Heart right ventricle (tissue), 16 donors: Measurements from ENCODE around the gene RBM17. TPM values are rescaled to one million over a fixed set of nuclear protein-coding genes. Genes with fewer than 3 reads are reported as not detected.
A peak's percentile ranks its signal among the peaks of the same experiment; 100 is the strongest.

ENCODE experiments used
- ATAC-seq, 8 donors: fragments of 200-7000 bp; cut with Tn5 transposase; one replicate each; pipeline ENCODE4 v1.9.1; 2020; ENCODE audit warnings: mild to moderate bottlenecking in 8 of 8, moderate library complexity in 8 of 8, moderate number of reproducible peaks in 1 of 8
- DNase-seq, 2 donors: peaks; one replicate each; pipeline ENCODE4 v3.0.0-alpha.2; 2020
- H3K27ac ChIP-seq, 10 donors: fragments of 200-600 bp; sonication (generic) in 2 of 10; one replicate each; pipeline versions ENCODE4 v1.5.0 to v1.8.0; 2020 to 2022; ENCODE audit warnings: mild to moderate bottlenecking in 3 of 10
- H3K27me3 ChIP-seq, 7 donors: fragments of 200-600 bp; one replicate each; pipeline ENCODE4 v1.8.0; 2021 to 2022; ENCODE audit warnings: mild to moderate bottlenecking in 2 of 7
- H3K36me3 ChIP-seq, 9 donors: fragments of 200-600 bp; sonication (generic) in 1 of 9; one replicate each; pipeline versions ENCODE4 v1.5.0 to v1.8.0; 2020 to 2022; ENCODE audit warnings: mild to moderate bottlenecking in 2 of 9
- H3K4me1 ChIP-seq, 9 donors: fragments of 200-600 bp; sonication (generic) in 1 of 9; one replicate each; pipeline versions ENCODE4 v1.5.0 to v1.8.0; 2020 to 2022; ENCODE audit warnings: mild to moderate bottlenecking in 4 of 9
- H3K4me3 ChIP-seq, 10 donors: fragments of 200-600 bp; sonication (generic) in 2 of 10; one replicate each; pipeline versions ENCODE4 v1.5.0 to v1.8.0; 2020 to 2022; ENCODE audit warnings: mild to moderate bottlenecking in 7 of 10, moderate library complexity in 2 of 10
- H3K9me3 ChIP-seq, 11 donors: fragments of 200-600 bp in 10 of 11; sonication (generic) in 2 of 11; one replicate each; pipeline versions ENCODE4 v1.5.0 to v1.8.0; 2013 to 2022; ENCODE audit warnings: mild to moderate bottlenecking in 2 of 11, control low read depth in 1 of 11, moderate library complexity in 1 of 11
- CTCF ChIP-seq, 9 donors: fragments of 200-600 bp; sonication (generic) in 2 of 9; IDR thresholded peaks; one replicate each; pipeline versions ENCODE4 v1.5.0 to v1.8.0; 2021 to 2022; ENCODE audit warnings: antibody characterized with exemption in 9 of 9, mild to moderate bottlenecking in 5 of 9, moderate library complexity in 1 of 9
- WGBS, 2 donors: extraction: QIAGEN DNeasy Blood & Tissue Kit; methylation state at CpG; one replicate each; pipeline ENCODE4 v1.1.7; 2013; ENCODE audit warnings: inconsistent platforms in 1 of 2; 5-methylcytosine and 5-hydroxymethylcytosine counted together
- intact Hi-C, 10 donors: fragments of 100-400 bp; cut with DNase I; formaldehyde crosslinking; loops; one replicate each; pipeline versions ENCODE4 v1.11.1 to v1.14.2; 2022
- polyA plus RNA-seq, 2 donors: library from polyadenylated mRNA; stranded (reverse); fragments of 200-250 nt; gene quantifications; one replicate each; pipeline ENCODE4 v1.2.3, GENCODE V29; 2013
- total RNA-seq, 10 donors: library from RNA; stranded (reverse); fragmentation: NEBNext Ultra II Directional in 3 of 10; extraction: Animal tissue kit (Norgen Biotek cat#: 25700) in 3 of 10; gene quantifications; one replicate each; pipeline versions ENCODE4 v1.2.1 to v1.2.4, GENCODE V29; 2021 to 2023
- donor health status: Arrhythmogenic right ventricular cardiomyopathy.
- donor health status: ischemic (EF 13 %, LVEDD 7.1; RV severe dilation, severe dysfunction).
- donor health status: healthy with polysubstance abuse.
- donor health status: DM: no; HTN: yes; CAD: no.
- donor health status: DM: no; HTN: no; CAD: no.
- donor health status: ischemic (EF 25% LVEDD 6.9; RV normal size, moderate dysfunction).
- donor health status: ischemic (EF 25% LVEDD 5.7; RV mildly dilated, moderate dysfunction).
- donor health status: healthy.
- donor health status: DM: yes; HTN: yes; CAD: no.
- donor health status: Ischemic cardiomyopathy.
- donor health status: ischemic (EF 35%, LVEDD 5.7; RV mildly dilated, moderate dysfunction).
- donor health status: nonischemic (EF 11% LVEDD 7.7; RV severe dilation, severe dysfunction).
- donor health status: DM: yes; HTN: yes; CAD: no.
- donor health status: PGD.
- donor health status: ischemic (EF 29% LVEDD 5.4; RV normal size, mild dysfunction).
- donor health status: nonischemic (EF 23%, LVEDD 6.1; RV moderate dilation, normal function).

Gene RBM17
- total and polyA plus RNA-seq, 12 donors, result 53.4 to 100 (median 64.0) TPM

DNA sequence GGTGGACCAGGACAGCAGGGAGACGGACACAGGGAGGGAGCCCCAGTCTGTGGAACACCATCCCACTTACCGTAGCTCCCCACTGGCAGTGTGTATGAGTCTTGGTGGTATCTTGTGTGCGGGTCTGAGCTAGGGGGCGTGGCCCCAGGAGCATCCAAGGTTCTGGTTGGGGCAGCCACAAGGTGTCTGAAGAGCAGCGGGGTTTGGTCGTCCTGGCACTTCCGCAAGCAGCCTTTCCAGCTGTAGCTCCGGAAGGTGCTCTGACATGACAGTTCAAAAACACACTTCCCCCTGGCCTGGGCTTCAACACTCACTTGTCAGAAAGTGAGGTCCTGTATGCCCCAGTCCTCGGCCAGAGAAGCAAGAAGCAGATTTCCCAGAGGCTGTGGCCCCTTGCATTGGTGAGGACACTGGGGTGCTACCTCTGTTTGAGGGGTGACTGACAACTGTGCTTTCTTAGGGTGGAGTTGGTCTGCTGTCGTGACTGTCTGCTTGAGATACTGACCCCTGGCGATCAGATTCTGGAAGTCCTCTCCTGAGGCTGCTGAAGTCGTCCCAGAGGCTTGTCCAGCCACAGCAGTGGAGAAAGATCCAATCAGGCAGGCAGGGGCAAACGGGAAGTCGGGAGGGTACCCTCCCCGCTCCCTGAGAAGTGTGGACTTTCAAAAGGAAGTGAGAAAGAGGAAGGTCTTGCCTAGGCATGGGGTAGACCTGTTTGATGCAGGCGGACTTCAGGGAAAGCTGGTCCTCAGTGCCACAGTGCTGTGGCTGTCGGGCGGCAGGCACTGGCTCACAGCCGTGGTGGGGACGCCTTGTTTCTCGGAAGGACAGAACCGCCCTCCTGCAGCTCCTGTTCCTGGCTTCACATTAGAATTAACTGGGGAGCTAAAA, 62.5 kb downstream of the RBM17 start:
- WGBS, 2 donors, result 34 to 40% methylated on average over 22 of the region's 22 CpGs
- Histone ChIP-seq H3K9me3 (no peaks in the 10 kb centered on the region), H3K4me1 (peaks cover 0 to 57% (median 10%) of the 10 kb centered on the region in 9 donors), H3K36me3 (no peaks in the 10 kb centered on the region), H3K4me3 (peak overlapping the region in 4 of 10 donors; percentile 5 to 29 (median 12)), H3K27ac (peak overlapping the region in 7 of 10 donors; percentile 20 to 88 (median 42)), H3K27me3 (no peaks in the 10 kb centered on the region)
- ATAC-seq (peak; percentile 51 to 85 (median 80)), DNase-seq (peak; percentile 42 to 70)
- peak; percentile 22 to 78 (median 64) for TF ChIP-seq CTCF (IDR thresholded peaks at IDR 0.05)
- intact Hi-C loops, result loop anchor here in 5 of 10 donors (2.0 to 10.0 kb wide), 4 partner anchors 41 to 57 kb away; no protein-coding TSS in a partner anchor

DNA sequence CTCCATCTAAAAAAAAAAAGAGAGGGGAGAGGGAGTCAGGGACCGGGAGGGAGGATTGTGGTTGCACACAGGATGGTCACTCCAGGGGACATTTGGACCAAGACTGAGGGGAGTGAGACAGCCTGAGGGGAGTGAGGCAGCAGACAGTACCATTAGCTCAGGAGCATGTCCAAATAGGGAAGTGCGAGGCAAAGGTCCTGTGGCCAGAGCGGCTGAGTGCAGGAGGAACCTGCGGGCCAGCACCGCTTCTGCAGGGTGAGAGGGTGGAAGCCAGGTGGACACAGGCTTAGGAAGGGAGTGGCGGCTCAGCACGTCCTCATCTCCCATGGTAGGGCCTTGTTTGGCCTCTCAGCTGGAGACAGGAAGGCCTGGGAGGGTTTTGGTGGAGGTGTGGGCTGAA, 65.0 kb downstream of the RBM17 start:
- no peaks in the 10 kb centered on the region for H3K27me3 ChIP-seq
- H3K27ac ChIP-seq, result no peak overlapping the region
- intact Hi-C loops, result loop anchor here in 3 of 10 donors (5.0 to 10.0 kb wide), 2 partner anchors 47 to 59 kb away; no protein-coding TSS in a partner anchor
- ATAC-seq (peak in 1 of 8 donors; percentile 40), DNase-seq (no peak)
- 86 to 87% methylated on average over 7 of the region's 7 CpGs for WGBS, 2 donors
- H3K9me3 ChIP-seq, result no peaks in the 10 kb centered on the region
- H3K4me3 ChIP-seq, result no peak overlapping the region
- H3K36me3 ChIP-seq, result no peaks in the 10 kb centered on the region
- H3K4me1 ChIP-seq, result peaks cover 0 to 37% (median 9%) of the 10 kb centered on the region in 9 donors
- no peak for TF ChIP-seq CTCF (IDR thresholded peaks at IDR 0.05)

- no peak for TF ChIP-seq CTCF (IDR thresholded peaks at IDR 0.05)
- WGBS, 2 donors, result 89 to 95% methylated on average over 14 of the region's 14 CpGs
- H3K27me3 ChIP-seq, result no peaks in the 10 kb centered on the region
- DNase-seq (no peak), ATAC-seq (no peak)
- peaks cover 0 to 34% (median 9%) of the 10 kb centered on the region in 9 donors for H3K4me1 ChIP-seq
- no peaks in the 10 kb centered on the region for H3K9me3 ChIP-seq
- no peak overlapping the region for H3K27ac ChIP-seq
- no peak overlapping the region for H3K4me3 ChIP-seq
- intact Hi-C loops, result loop anchor here in 3 of 10 donors (5.0 to 10.0 kb wide), 2 partner anchors 47 to 60 kb away; no protein-coding TSS in a partner anchor
- no peaks in the 10 kb centered on the region for H3K36me3 ChIP-seq
These were observed 65.7 kb downstream of the RBM17 start for GRCh38 chr10:6154566-6154965.

- no peaks in the 10 kb centered on the region for H3K36me3 ChIP-seq
- peaks cover 0 to 13% (median 9%) of the 10 kb centered on the region in 9 donors for H3K4me1 ChIP-seq
- H3K9me3 ChIP-seq, result no peaks in the 10 kb centered on the region
- intact Hi-C loops, result loop anchor here in 1 of 10 donors (10.0 kb wide), 1 partner anchor 63 kb away; no protein-coding TSS in a partner anchor
- H3K27ac ChIP-seq, result peak overlapping the region in 1 of 10 donors; percentile 55
- ATAC-seq (no peak), DNase-seq (no peak)
- 95 to 96% methylated on average over 7 of the region's 7 CpGs for WGBS, 2 donors
- no peaks in the 10 kb centered on the region for H3K27me3 ChIP-seq
- TF ChIP-seq CTCF (IDR thresholded peaks at IDR 0.05), result no peak
- H3K4me3 ChIP-seq, result no peak overlapping the region
These were observed 69.4 kb downstream of the RBM17 start for GRCh38 chr10:6158276-6158675.
